Caco-2 (cell line): ENCODE measurements around the gene TMEM217. TPM values are rescaled to one million over a fixed set of nuclear protein-coding genes. Genes with fewer than 3 reads are reported as not detected.

Experiments used
- BruUV-seq: library from RNA; stranded (reverse); fragments of 400-500 nt; replicated peaks from 2 replicates; lab custom pipeline; 2021; lab: Mats Ljungman, UMichigan
- CTCF ChIA-PET: fragments of 300-600 bp; sonication (Branson Sonifier 250); formaldehyde crosslinking; loops from one replicate; lab custom pipeline; 2022; ENCODE audit warnings: antibody characterized with exemption; lab: Charles Lee
- POLR2A ChIA-PET: fragments of 300-600 bp; sonication (Branson Sonifier 250); formaldehyde crosslinking; loops from one replicate; lab custom pipeline; 2022; ENCODE audit warnings: antibody characterized with exemption; lab: Charles Lee
- DNase-seq, 2 experiments: peaks; one replicate each; pipeline versions ENCODE4 v3.0.0 to v3.0.0-alpha.2; 2020 to 2022
- H3K27me3 ChIP-seq: replicated peaks from 2 replicates; pipeline ENCODE4 v1.6.0; 2011; ENCODE audit warnings: low read length; ENCODE audit not compliant: control insufficient read depth, insufficient read depth
- H3K36me3 ChIP-seq: 2 replicates; pipeline ENCODE4 v1.5.1; 2011; ENCODE audit warnings: low read length; ENCODE audit not compliant: control insufficient read depth, insufficient read depth
- H3K4me1 ChIP-seq: fragments of 250-450 bp; sonication (Bioruptor Pico); 2 replicates; pipeline ENCODE4 v1.5.1; 2020; ENCODE audit warnings: mild to moderate bottlenecking
- H3K4me3 ChIP-seq: 2 replicates; pipeline ENCODE4 v1.5.1; 2011; ENCODE audit warnings: low read depth, mild to moderate bottlenecking, control low read depth, low read length
- H3K9me3 ChIP-seq: fragments of 250-450 bp; sonication (Bioruptor Pico); 2 replicates; pipeline ENCODE4 v1.5.1; 2020; ENCODE audit warnings: mild to moderate bottlenecking, moderate library complexity
- H3K27ac Mint-ChIP-seq: one replicate; pipeline ENCODE4 v1.8.0; 2022; ENCODE audit warnings: mixed read lengths; ENCODE audit not compliant: unreplicated experiment
- H3K27me3 Mint-ChIP-seq: one replicate; pipeline ENCODE4 v1.8.0; 2022; ENCODE audit warnings: mixed read lengths; ENCODE audit not compliant: insufficient read depth, unreplicated experiment
- H3K36me3 Mint-ChIP-seq: one replicate; pipeline ENCODE4 v1.8.0; 2022; ENCODE audit warnings: mild to moderate bottlenecking, mixed read lengths; ENCODE audit not compliant: insufficient read depth, unreplicated experiment
- H3K4me1 Mint-ChIP-seq: one replicate; pipeline ENCODE4 v1.8.0; 2022; ENCODE audit warnings: low read depth, mixed read lengths; ENCODE audit not compliant: unreplicated experiment
- H3K4me3 Mint-ChIP-seq: one replicate; pipeline ENCODE4 v1.8.0; 2022; ENCODE audit warnings: mild to moderate bottlenecking, moderate library complexity, mixed read lengths; ENCODE audit not compliant: unreplicated experiment
- H3K9me3 Mint-ChIP-seq: one replicate; pipeline ENCODE4 v1.8.0; 2022; ENCODE audit warnings: mixed read lengths; ENCODE audit not compliant: unreplicated experiment
- CTCF ChIP-seq, 2 experiments: fragments of 200-600 bp in 1 of 2; IDR thresholded peaks; 1 replicate in 1 of 2; 2 replicates in 1 of 2; pipeline versions ENCODE4 v1.5.1 to v1.8.0; 2011 to 2022; ENCODE audit warnings: antibody characterized with exemption in 1 of 2, control low read depth in 1 of 2, inconsistent platforms in 1 of 2, low read depth in 1 of 2, low read length in 1 of 2, mild to moderate bottlenecking in 1 of 2, moderate library complexity in 1 of 2; ENCODE audit not compliant: insufficient read depth in 1 of 2, severe bottlenecking in 1 of 2, unreplicated experiment in 1 of 2
- intact Hi-C: fragments of 100-400 bp; cut with micrococcal nuclease; formaldehyde crosslinking; loops from one replicate; pipeline ENCODE4 v1.10.0; 2022; ENCODE audit not compliant: unreplicated experiment
- total RNA-seq: library from RNA; stranded (reverse); gene quantifications from 2 replicates; pipeline ENCODE4 v1.2.3, GENCODE V29; 2022

Gene TMEM217
- total RNA-seq, 1 experiment from 2014 or later, result 1.6 TPM

GRCh38 chr6:37280162-37280887 lies 22.4 kb upstream of the TMEM217 start:
- no peaks in the 10 kb centered on the region for H3K27me3 ChIP-seq
- H3K36me3 ChIP-seq, result peaks cover 5% of the 10 kb centered on the region
- peaks cover 6% of the 10 kb centered on the region for H3K36me3 Mint-ChIP-seq
- H3K4me1 ChIP-seq, result no peaks in the 10 kb centered on the region
- no peaks in the 10 kb centered on the region for H3K4me1 Mint-ChIP-seq
- POLR2A ChIA-PET, result no interaction called here
- CTCF ChIA-PET, result no interaction called here
- no peak overlapping the region for H3K4me3 Mint-ChIP-seq
- no peak overlapping the region for H3K4me3 ChIP-seq
- DNase-seq, result no peak
- no peak for TF ChIP-seq CTCF (IDR thresholded peaks at IDR 0.05; ENCODE audit: insufficient read depth in 1 of 2, low read depth in 1 of 2, low read length in 1 of 2, severe bottlenecking in 1 of 2, unreplicated experiment in 1 of 2)
- H3K27ac Mint-ChIP-seq, result no peak overlapping the region
- no peaks in the 10 kb centered on the region for H3K9me3 Mint-ChIP-seq
- no peaks in the 10 kb centered on the region for H3K9me3 ChIP-seq
- no TSS peak for BruUV-seq
- H3K27me3 Mint-ChIP-seq, result no peaks in the 10 kb centered on the region
- intact Hi-C loops, result no loop called here

GRCh38 chr6:37279366-37280134 lies 21.6 kb upstream of the TMEM217 start:
- no peak for TF ChIP-seq CTCF (IDR thresholded peaks at IDR 0.05; ENCODE audit: insufficient read depth in 1 of 2, low read depth in 1 of 2, low read length in 1 of 2, severe bottlenecking in 1 of 2, unreplicated experiment in 1 of 2)
- Histone ChIP-seq H3K27me3 (no peaks in the 10 kb centered on the region), H3K9me3 (no peaks in the 10 kb centered on the region), H3K4me1 (no peaks in the 10 kb centered on the region), H3K36me3 (peaks cover 3% of the 10 kb centered on the region; the same call in 1 of the 2 replicates), H3K4me3 (no peak overlapping the region)
- Mint-ChIP-seq H3K36me3 (peaks cover 1% of the 10 kb centered on the region), H3K4me1 (no peaks in the 10 kb centered on the region), H3K27ac (no peak overlapping the region), H3K4me3 (no peak overlapping the region), H3K9me3 (no peaks in the 10 kb centered on the region), H3K27me3 (no peaks in the 10 kb centered on the region)
- intact Hi-C loops, result no loop called here
- ChIA-PET POLR2A (no interaction called here), CTCF (no interaction called here)
- BruUV-seq, result no TSS peak
- DNase-seq, result no peak

DNA sequence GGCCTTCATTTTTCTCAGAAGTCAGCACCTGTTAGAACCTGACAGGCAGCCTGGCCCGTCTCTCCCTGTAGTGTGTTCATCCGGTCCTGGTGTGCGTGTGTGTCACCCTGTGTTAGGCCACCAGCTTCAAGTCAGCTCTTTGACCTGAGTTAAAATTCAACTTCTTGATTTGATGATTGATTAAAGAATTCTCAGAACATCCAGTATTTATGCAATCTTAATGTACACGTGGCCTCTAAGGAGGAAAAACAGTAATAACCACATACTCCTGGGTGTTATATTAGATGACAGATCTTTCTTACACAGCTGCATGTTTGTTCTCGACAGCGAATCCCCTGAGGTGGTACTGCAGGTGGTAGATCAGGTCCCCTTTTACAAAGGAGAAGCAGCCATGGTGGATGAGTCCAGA lies 19.1 kb upstream of the TMEM217 start:
- ChIA-PET POLR2A (no interaction called here), CTCF (no interaction called here)
- H3K27me3 ChIP-seq, result no peaks in the 10 kb centered on the region
- no peaks in the 10 kb centered on the region for H3K9me3 ChIP-seq
- Mint-ChIP-seq H3K4me1 (no peaks in the 10 kb centered on the region), H3K9me3 (no peaks in the 10 kb centered on the region), H3K27me3 (no peaks in the 10 kb centered on the region), H3K4me3 (no peak overlapping the region), H3K27ac (no peak overlapping the region), H3K36me3 (no peaks in the 10 kb centered on the region)
- H3K4me1 ChIP-seq, result no peaks in the 10 kb centered on the region
- peaks cover under 1% of the 10 kb centered on the region; the same call in 1 of the 2 replicates for H3K36me3 ChIP-seq
- TF ChIP-seq CTCF (IDR thresholded peaks at IDR 0.05; ENCODE audit: insufficient read depth in 1 of 2, low read depth in 1 of 2, low read length in 1 of 2, severe bottlenecking in 1 of 2, unreplicated experiment in 1 of 2), result no peak
- BruUV-seq, result no TSS peak
- intact Hi-C loops, result no loop called here
- DNase-seq, result no peak
- no peak overlapping the region for H3K4me3 ChIP-seq
